HepG2 (cell line): Measurements from ENCODE around the gene ARID1A. TPM values are rescaled to one million over a fixed set of nuclear protein-coding genes. Genes with fewer than 3 reads are reported as not detected.
A peak's percentile ranks its signal among the peaks of the same experiment; 100 is the strongest.

Experiments used
- DDIT3 ChIP-seq: sonication (generic); formaldehyde crosslinking; IDR thresholded peaks from 2 replicates; pipeline ENCODE4 v1.4.0; 2020; ENCODE audit warnings: mild to moderate bottlenecking, missing genetic modification reagents
- ETS1 ChIP-seq: sonication (generic); formaldehyde crosslinking; IDR thresholded peaks from 2 replicates; pipeline ENCODE4 v1.4.0; 2020; ENCODE audit warnings: missing genetic modification reagents
- HMGXB4 ChIP-seq, 2 experiments: sonication (generic) in 1 of 2; formaldehyde crosslinking in 1 of 2; IDR thresholded peaks; 2 replicates each; pipeline versions ENCODE4 v1.4.0 to v1.6.1; 2018 to 2020; ENCODE audit warnings: missing genetic modification reagents in 2 of 2, borderline replicate concordance in 1 of 2, low read depth in 1 of 2, mild to moderate bottlenecking in 1 of 2, missing biosample characterization in 1 of 2
- HNF1B ChIP-seq: sonication (generic); formaldehyde crosslinking; IDR thresholded peaks from 2 replicates; pipeline ENCODE4 v1.5.1; 2020; ENCODE audit warnings: mild to moderate bottlenecking, moderate library complexity, missing genetic modification reagents
- JARID2 ChIP-seq: sonication (generic); formaldehyde crosslinking; IDR thresholded peaks from 2 replicates; pipeline ENCODE4 v1.8.1; 2023; ENCODE audit warnings: missing genetic modification reagents, inconsistent platforms; ENCODE audit not compliant: insufficient replicate concordance
- JUN ChIP-seq: sonication (generic); formaldehyde crosslinking; IDR thresholded peaks from 2 replicates; pipeline ENCODE4 v1.4.0; 2020; ENCODE audit warnings: mild to moderate bottlenecking, missing genetic modification reagents
- POLR2A ChIP-seq, 2 experiments: IDR thresholded peaks; 2 replicates each; pipeline ENCODE4 v1.6.1; 2011; ENCODE audit warnings: low read depth in 2 of 2, low read length in 2 of 2, mild to moderate bottlenecking in 1 of 2, moderate library complexity in 1 of 2; ENCODE audit not compliant: insufficient read depth in 1 of 2
- YEATS4 ChIP-seq: sonication (generic); formaldehyde crosslinking; IDR thresholded peaks from 2 replicates; pipeline ENCODE4 v1.4.0; 2020; ENCODE audit warnings: missing genetic modification reagents, borderline replicate concordance
- ZNF10 ChIP-seq: sonication (generic); formaldehyde crosslinking; IDR thresholded peaks from 2 replicates; pipeline ENCODE4 v1.4.0; 2020; ENCODE audit warnings: mild to moderate bottlenecking, low read depth, missing genetic modification reagents, borderline replicate concordance
- ZNF501 ChIP-seq: sonication (generic); formaldehyde crosslinking; IDR thresholded peaks from 2 replicates; pipeline ENCODE4 v1.5.1; 2020; ENCODE audit warnings: mild to moderate bottlenecking, moderate library complexity, missing genetic modification reagents
- ZNF580 ChIP-seq: IDR thresholded peaks from 2 replicates; pipeline ENCODE4 v1.6.1; 2016; ENCODE audit warnings: low read depth, borderline replicate concordance
- ZNF678 ChIP-seq: sonication (generic); formaldehyde crosslinking; IDR thresholded peaks from 2 replicates; pipeline ENCODE4 v1.4.0; 2020; ENCODE audit warnings: mild to moderate bottlenecking, missing genetic modification reagents
- ZNF746 ChIP-seq: sonication (generic); formaldehyde crosslinking; IDR thresholded peaks from 2 replicates; pipeline ENCODE4 v1.8.0; 2022; ENCODE audit warnings: mild to moderate bottlenecking, missing genetic modification reagents
- ZNF800 ChIP-seq: sonication (generic); formaldehyde crosslinking; IDR thresholded peaks from 2 replicates; pipeline ENCODE4 v1.4.0; 2020; ENCODE audit warnings: missing genetic modification reagents
- polyA plus RNA-seq, 8 experiments: library from polyadenylated mRNA; depleted of rRNA in 3 of 8; stranded (reverse) in 7 of 8; unstranded in 1 of 8; fragments of >200 nt; fragmentation: Illumina TruSeq in 4 of 8; extraction: Trizol in 4 of 8; gene quantifications; 2 replicates each; pipeline versions ENCODE4 v1.2.1 to v1.2.3, GENCODE V29; 2011 to 2016; ENCODE audit warnings: low read depth in 4 of 8, missing spikeins in 1 of 8, mixed read lengths in 1 of 8; ENCODE audit not compliant: insufficient read depth in 1 of 8
- total RNA-seq, 5 experiments: library from RNA; depleted of rRNA; stranded (reverse); fragments of >200 nt; fragmentation: Illumina TruSeq; extraction: Trizol; gene quantifications; 2 replicates each; pipeline ENCODE4 v1.2.3, GENCODE V29; 2016; ENCODE audit warnings: low read depth in 1 of 5
- TF ChIP-seq, protein P1 (sequence below): sonication (generic); formaldehyde crosslinking; IDR thresholded peaks from 2 replicates; pipeline ENCODE4 v1.5.1; 2020; ENCODE audit warnings: mild to moderate bottlenecking, missing genetic modification reagents
- TF ChIP-seq, protein P2 (sequence below): IDR thresholded peaks from 2 replicates; pipeline ENCODE4 v1.6.1; 2012; ENCODE audit warnings: inconsistent platforms

The ARID1A gene
- total and polyA plus RNA-seq, 2 of the 13 experiments (the other 11 are each of a cell fraction or from before 2014, with no cell fraction given), result 11.9 to 15.9 TPM

DNA sequence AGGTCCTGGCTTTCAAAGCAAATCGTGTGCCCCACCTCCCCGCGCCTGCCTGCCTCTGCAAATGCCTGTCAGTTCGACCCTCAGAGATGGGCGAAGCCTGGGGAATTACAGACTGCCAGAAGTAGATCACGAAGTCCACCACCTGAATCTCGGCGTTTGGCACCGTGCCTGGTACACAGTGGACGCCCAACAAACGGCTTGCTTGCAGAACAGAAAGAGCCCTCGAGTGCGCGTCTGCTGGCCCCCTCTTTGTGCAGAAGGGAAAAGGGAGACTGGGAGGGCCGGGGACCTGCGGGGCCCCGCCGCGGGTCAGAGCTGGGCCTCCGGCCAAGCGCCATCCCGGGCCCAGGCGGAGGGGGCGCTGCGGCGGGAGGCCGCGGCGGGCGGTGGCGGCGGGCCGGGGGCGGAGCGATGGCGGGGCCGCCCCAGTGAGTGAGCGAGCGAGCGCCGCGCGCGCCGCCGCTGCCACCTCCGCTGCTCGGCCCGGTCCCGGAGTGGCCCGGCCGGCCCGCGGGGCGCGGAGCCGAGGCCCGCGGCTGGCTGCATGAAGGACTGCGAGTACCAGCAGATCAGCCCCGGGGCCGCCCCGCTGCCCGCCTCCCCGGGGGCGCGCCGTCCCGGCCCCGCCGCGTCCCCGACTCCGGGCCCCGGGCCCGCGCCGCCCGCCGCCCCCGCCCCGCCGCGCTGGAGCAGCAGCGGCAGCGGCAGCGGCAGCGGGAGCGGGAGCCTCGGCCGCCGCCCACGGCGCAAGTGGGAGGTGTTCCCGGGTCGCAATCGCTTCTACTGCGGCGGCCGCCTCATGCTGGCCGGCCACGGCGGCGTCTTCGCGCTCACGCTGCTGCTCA is 130.7 kb downstream of the ARID1A start, which contains the start of gene ZDHHC18 (continued):
- TF ChIP-seq, protein P1, sequence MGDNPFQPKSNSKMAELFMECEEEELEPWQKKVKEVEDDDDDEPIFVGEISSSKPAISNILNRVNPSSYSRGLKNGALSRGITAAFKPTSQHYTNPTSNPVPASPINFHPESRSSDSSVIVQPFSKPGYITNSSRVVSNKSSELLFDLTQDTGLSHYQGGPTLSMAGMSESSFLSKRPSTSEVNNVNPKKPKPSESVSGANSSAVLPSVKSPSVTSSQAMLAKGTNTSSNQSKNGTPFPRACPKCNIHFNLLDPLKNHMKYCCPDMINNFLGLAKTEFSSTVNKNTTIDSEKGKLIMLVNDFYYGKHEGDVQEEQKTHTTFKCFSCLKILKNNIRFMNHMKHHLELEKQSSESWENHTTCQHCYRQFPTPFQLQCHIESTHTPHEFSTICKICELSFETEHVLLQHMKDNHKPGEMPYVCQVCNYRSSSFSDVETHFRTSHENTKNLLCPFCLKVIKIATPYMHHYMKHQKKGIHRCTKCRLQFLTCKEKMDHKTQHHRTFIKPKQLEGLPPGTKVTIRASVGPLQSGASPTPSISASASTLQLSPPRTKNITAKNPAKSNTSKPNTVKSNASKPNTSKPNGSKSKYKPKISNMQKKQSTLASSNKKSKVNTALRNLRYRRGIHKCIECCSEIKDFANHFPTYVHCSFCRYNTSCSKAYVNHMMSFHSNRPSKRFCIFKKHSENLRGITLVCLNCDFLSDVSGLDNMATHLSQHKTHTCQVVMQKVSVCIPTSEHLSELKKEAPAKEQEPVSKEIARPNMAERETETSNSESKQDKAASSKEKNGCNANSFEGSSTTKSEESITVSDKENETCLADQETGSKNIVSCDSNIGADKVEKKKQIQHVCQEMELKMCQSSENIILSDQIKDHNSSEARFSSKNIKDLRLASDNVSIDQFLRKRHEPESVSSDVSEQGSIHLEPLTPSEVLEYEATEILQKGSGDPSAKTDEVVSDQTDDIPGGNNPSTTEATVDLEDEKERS (CRISPR knock-in tag), result 0 out of 2 replicates have a peak, but pooled peaks have one; percentile 32
- TF ChIP-seq, protein P2, sequence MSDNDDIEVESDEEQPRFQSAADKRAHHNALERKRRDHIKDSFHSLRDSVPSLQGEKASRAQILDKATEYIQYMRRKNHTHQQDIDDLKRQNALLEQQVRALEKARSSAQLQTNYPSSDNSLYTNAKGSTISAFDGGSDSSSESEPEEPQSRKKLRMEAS, result peak; percentile 29; the same call in 1 of the 2 replicates
- TF ChIP-seq ZNF678 (CRISPR knock-in tag) (no peak), ZNF10 (CRISPR knock-in tag) (no peak), HNF1B (CRISPR knock-in tag) (no peak), ZNF746 (CRISPR knock-in tag) (no peak), ZNF501 (CRISPR knock-in tag) (0 out of 2 replicates have a peak, but pooled peaks have one; percentile 20), ETS1 (CRISPR knock-in tag) (0 out of 2 replicates have a peak, but pooled peaks have one; percentile 16), JARID2 (CRISPR knock-in tag) (no peak), ZNF800 (CRISPR knock-in tag) (no peak), JUN (CRISPR knock-in tag) (no peak), POLR2A (IDR thresholded peaks at IDR 0.05; ENCODE audit: insufficient read depth in 1 of 2, low read depth in 2 of 2, low read length in 2 of 2) (peak in 1 of 2 experiments; percentile 56; a peak in 1 of 4 replicates), DDIT3 (no peak), YEATS4 (no peak), HMGXB4 (CRISPR knock-in tag; IDR thresholded peaks at IDR 0.05; ENCODE audit: borderline replicate concordance in 1 of 2, low read depth in 1 of 2) (peak in 1 of 2 experiments; percentile 73; a peak in 1 of 4 replicates), ZNF580 (CRISPR knock-in tag) (no peak)
